Body of pancreas (tissue), 4 donors: ENCODE data around the gene SPRYD3. TPM values are rescaled to one million over a fixed set of nuclear protein-coding genes. Genes with fewer than 3 reads are reported as not detected.

Source experiments
- ATAC-seq: fragments of 150-250 bp; one replicate; pipeline ENCODE4 v1.9.1; 2016
- DNase-seq, 4 donors: peaks; one replicate each; pipeline ENCODE4 v3.0.0-alpha.2; 2019
- H3K27ac ChIP-seq, 4 donors: fragments of 200-600 bp; sonication (generic); 1 replicate in 3 of 4; 2 replicates in 1 of 4; pipeline versions ENCODE4 v1.5.1 to v1.6.1; 2016 to 2019; ENCODE audit warnings: mild to moderate bottlenecking in 1 of 4, mixed read lengths in 1 of 4, moderate library complexity in 1 of 4
- H3K27me3 ChIP-seq, 2 donors: fragments of 200-600 bp; sonication (generic); one replicate each; pipeline ENCODE4 v1.6.0; 2016; ENCODE audit warnings: mild to moderate bottlenecking in 1 of 2
- H3K36me3 ChIP-seq, 2 donors: fragments of 200-600 bp; sonication (generic); replicated peaks in 1 of 2; 2 replicates each; pipeline ENCODE4 v1.5.1; 2016; ENCODE audit warnings: low read depth in 2 of 2; ENCODE audit not compliant: insufficient read depth in 1 of 2
- H3K4me1 ChIP-seq: fragments of 200-600 bp; sonication (generic); one replicate; pipeline ENCODE4 v1.6.0; 2016
- H3K4me3 ChIP-seq, 2 donors: fragments of 200-600 bp; sonication (generic); 1 replicate in 1 of 2; 2 replicates in 1 of 2; pipeline ENCODE4 v1.5.1; 2016 to 2019
- H3K9me3 ChIP-seq, 3 donors: fragments of 200-600 bp; sonication (generic); 1 replicate in 2 of 3; 2 replicates in 1 of 3; pipeline ENCODE4 v1.5.1; 2016
- CTCF ChIP-seq, 7 experiments: fragments of 450-650 bp in 4 of 7; fragments of 200-600 bp in 3 of 7; sonication (generic) in 3 of 7; IDR thresholded peaks; one replicate each; pipeline ENCODE4 v1.5.1; 2016 to 2019; ENCODE audit warnings: antibody characterized with exemption in 7 of 7
- POLR2A ChIP-seq, 3 donors: fragments of 450-650 bp; IDR thresholded peaks; one replicate each; pipeline ENCODE4 v1.6.1; 2016; ENCODE audit warnings: antibody characterized with exemption in 3 of 3, mild to moderate bottlenecking in 2 of 3
- WGBS, 2 donors: methylation state at CpG; one replicate each; pipeline ENCODE4 v1.1.5; 2017; 5-methylcytosine and 5-hydroxymethylcytosine counted together
- intact Hi-C: fragments of 100-400 bp; cut with DNase I; formaldehyde crosslinking; loops from one replicate; pipeline ENCODE4 v1.15.1; 2023
- total RNA-seq, 2 donors: library from RNA; depleted of rRNA; stranded (reverse); fragments of >200 nt; gene quantifications; one replicate each; pipeline ENCODE4 v1.1.0, GENCODE V29; 2016

Gene SPRYD3
- total RNA-seq, 2 donors from 2014 or later: 35.3 to 59.3 TPM

DNA sequence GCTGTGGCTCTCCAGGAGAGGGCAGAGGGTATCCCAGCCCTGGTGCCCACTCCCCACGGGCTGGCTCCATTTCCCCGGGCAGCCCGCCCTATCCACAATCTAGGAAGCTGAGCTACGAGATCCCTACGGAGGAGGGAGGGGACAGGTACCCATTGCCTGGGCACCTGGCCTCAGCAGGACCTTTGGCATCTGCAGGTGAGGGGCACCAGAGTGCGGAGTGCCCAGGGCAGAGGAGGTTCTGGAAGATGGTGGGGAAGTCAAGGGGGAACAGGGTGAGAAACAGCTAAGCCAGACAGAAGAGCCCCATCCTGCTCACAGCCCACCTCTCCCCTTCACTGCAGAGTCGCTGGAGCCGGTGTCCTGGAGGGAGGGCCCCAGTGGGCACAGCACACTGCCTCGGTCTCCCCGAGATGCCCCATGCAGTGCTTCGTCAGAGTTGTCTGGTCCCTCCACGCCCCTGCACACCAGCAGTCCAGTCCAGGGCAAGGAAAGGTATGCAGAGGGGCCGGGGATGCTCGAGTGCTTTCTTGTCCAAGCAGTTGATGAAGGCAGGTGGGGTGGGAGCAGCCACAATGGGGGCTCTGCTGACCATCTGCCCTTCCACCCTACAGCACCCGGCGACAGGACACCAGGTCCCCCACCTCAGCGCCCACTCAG is 19.0 kb downstream of the SPRYD3 start:
- Histone ChIP-seq H3K36me3 (peaks cover 0 to 7% of the 10 kb centered on the region in 2 donors), H3K4me3 (no peak overlapping the region), H3K4me1 (peaks cover 35% of the 10 kb centered on the region), H3K9me3 (no peaks in the 10 kb centered on the region), H3K27me3 (no peaks in the 10 kb centered on the region), H3K27ac (peak overlapping the region in 3 of 4 donors; percentile 30 to 66 (median 45))
- TF ChIP-seq CTCF (IDR thresholded peaks at IDR 0.05) (no peak), POLR2A (IDR thresholded peaks at IDR 0.05) (no peak)
- 69 to 81% methylated on average over 10 to 16 of the region's 17 CpGs for WGBS, 2 donors
- ATAC-seq (no peak), DNase-seq (peak in 2 of 4 donors; percentile 20 to 22)
- intact Hi-C loops: loop anchor here (10.0 kb wide), 1 partner anchor 135 kb away; no protein-coding TSS in a partner anchor

GRCh38 chr12:53059434-53060063 is 19.6 kb downstream of the SPRYD3 start:
- H3K36me3 ChIP-seq: peaks cover 0 to 4% of the 10 kb centered on the region in 2 donors
- peaks cover 42% of the 10 kb centered on the region for H3K4me1 ChIP-seq
- DNase-seq (peak in 2 of 4 donors; percentile 7 to 12), ATAC-seq (no peak)
- H3K27me3 ChIP-seq: no peaks in the 10 kb centered on the region
- TF ChIP-seq POLR2A (IDR thresholded peaks at IDR 0.05) (no peak), CTCF (IDR thresholded peaks at IDR 0.05) (no peak)
- H3K27ac ChIP-seq: peak overlapping the region in 1 of 4 donors; percentile 66
- no peak overlapping the region for H3K4me3 ChIP-seq
- intact Hi-C loops: loop anchor here (10.0 kb wide), 1 partner anchor 135 kb away; no protein-coding TSS in a partner anchor
- no peaks in the 10 kb centered on the region for H3K9me3 ChIP-seq
- WGBS, 2 donors: 92 to 93% methylated on average over 19 to 23 of the region's 24 CpGs

GRCh38 chr12:53058674-53059433 is 20.3 kb downstream of the SPRYD3 start:
- ATAC-seq (no peak), DNase-seq (peak in 2 of 4 donors; percentile 4 to 17)
- H3K4me1 ChIP-seq: peaks cover 48% of the 10 kb centered on the region
- intact Hi-C loops: no loop called here
- H3K27me3 ChIP-seq: no peaks in the 10 kb centered on the region
- no peak overlapping the region for H3K4me3 ChIP-seq
- no peaks in the 10 kb centered on the region for H3K9me3 ChIP-seq
- peaks cover 0 to under 1% of the 10 kb centered on the region in 2 donors for H3K36me3 ChIP-seq
- H3K27ac ChIP-seq: no peak overlapping the region
- TF ChIP-seq CTCF (IDR thresholded peaks at IDR 0.05) (no peak), POLR2A (IDR thresholded peaks at IDR 0.05) (no peak)
- WGBS, 2 donors: 87 to 89% methylated on average over 18 to 28 of the region's 35 CpGs

DNA sequence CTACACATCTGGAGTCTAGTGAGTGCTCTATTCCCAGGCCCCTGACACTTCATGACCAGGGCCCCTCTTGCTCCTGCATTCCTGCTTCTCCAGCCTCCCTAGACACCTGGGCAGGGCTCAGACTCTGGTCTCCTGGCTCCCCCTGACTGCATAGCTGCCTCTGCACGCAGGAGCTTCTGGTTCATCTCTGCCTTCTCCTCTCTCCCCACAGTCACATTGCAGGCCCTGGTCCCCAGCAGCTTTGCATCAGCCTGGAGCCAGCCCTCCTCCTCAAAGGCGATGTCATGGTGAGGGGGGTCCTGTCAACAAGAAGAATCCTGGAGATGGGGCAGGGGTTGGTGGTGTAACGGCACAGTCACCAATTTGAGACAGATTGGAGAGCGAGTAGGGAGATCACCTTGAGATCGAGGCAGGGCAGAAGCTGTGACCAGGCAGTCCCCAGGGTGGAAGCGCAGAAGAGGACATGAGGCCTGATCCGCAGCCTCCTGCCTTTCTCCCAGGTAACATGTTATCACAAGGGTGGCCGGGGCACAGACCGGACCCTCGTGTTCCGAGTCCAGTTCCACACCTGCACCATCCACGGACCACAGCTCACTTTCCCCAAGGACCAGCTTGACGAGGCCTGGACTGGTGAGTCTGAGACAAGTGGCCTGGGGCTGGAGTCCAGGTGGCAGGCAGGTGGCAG is 21.2 kb downstream of the SPRYD3 start:
- H3K4me3 ChIP-seq: no peak overlapping the region
- no peaks in the 10 kb centered on the region for H3K36me3 ChIP-seq
- H3K27me3 ChIP-seq: no peaks in the 10 kb centered on the region
- WGBS, 2 donors: 81 to 89% methylated on average over 6 to 13 of the region's 13 CpGs
- no peaks in the 10 kb centered on the region for H3K9me3 ChIP-seq
- peak in 2 of 4 donors; percentile 3 to 10 for DNase-seq
- intact Hi-C loops: no loop called here
- ATAC-seq: no peak
- peaks cover 57% of the 10 kb centered on the region for H3K4me1 ChIP-seq
- TF ChIP-seq POLR2A (IDR thresholded peaks at IDR 0.05) (no peak), CTCF (IDR thresholded peaks at IDR 0.05) (no peak)
- no peak overlapping the region for H3K27ac ChIP-seq
